ENCODE data around the gene STXBP1.

Gene STXBP1

DNA sequence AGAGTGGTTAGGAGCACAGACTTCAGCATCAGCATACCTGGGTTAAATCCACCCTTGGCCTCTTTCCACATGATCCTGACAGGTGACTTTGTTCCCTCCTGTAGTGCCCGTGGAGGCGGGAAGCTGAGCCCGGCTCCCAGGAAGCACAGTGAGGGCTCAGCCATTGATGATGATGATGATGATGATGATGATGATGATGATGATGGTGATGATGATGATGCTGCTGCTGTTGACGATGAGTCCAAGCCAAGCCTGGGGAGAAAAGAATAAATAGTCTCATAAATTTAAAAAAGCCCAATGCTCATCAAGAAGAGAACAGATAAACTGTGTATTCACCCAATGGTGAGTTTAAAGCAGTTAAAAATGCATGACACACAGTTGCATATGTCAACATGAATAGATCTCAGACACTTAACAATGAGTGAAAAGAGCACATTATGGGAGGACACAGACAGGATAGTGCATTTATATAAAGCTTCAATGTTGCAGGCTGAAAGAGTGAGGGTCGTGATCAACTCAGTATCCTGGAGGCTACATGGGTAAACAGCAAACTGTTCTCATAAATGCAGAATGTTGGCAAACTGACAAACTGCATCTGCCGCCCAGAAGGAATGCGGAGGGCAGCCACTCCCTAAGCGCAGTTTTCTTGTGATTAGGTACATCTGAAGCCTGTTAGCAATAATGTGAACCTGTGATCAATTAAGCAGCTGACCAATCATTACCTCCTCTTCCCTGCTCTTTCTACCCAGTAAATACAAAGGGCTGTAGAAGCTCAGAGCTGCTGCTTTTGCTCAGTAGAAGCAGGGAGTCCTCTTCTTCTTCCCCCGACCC lies 83.0 kb downstream of the STXBP1 start:
- DNase-seq: no peak

DNA sequence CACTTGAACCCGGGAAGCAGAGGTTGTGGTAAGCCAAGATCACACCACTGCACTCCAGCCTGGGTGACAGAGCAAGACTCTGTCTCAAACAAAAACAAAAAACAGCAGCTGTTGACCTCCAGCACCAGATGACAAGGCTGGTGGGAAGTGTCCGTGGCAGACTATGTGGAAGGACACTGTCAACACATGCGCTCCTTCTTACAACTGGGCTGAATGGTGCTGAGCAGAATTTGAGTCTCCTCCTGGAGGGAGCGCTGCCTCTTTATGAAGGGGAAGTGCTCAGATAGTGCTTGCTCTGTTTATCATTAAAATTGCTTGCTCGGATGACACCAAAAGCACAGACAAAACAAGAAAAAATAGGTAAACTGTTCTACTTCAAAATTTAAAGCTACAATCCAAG lies 85.5 kb downstream of the STXBP1 start:
- no peak for DNase-seq

DNA sequence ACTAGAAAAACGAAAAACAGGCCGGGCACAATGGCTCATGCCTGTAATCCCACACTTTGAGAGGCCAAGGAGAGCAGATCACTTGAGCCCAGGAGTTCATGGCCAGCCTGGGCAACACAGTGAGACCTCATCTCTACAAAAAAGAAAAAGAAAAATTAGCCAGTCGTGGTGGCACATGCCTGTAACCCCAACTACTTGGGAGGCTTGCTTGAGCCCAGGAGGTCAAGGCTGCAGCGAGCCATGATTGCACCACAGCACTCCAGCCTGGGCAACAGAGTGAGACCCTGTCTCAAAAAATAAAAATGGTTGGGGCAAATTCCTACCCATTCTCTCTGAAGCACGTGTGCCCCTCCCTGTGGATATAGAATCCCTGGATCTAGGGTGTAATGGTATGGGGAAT lies 86.3 kb downstream of the STXBP1 start:
- no peak for DNase-seq

DNA sequence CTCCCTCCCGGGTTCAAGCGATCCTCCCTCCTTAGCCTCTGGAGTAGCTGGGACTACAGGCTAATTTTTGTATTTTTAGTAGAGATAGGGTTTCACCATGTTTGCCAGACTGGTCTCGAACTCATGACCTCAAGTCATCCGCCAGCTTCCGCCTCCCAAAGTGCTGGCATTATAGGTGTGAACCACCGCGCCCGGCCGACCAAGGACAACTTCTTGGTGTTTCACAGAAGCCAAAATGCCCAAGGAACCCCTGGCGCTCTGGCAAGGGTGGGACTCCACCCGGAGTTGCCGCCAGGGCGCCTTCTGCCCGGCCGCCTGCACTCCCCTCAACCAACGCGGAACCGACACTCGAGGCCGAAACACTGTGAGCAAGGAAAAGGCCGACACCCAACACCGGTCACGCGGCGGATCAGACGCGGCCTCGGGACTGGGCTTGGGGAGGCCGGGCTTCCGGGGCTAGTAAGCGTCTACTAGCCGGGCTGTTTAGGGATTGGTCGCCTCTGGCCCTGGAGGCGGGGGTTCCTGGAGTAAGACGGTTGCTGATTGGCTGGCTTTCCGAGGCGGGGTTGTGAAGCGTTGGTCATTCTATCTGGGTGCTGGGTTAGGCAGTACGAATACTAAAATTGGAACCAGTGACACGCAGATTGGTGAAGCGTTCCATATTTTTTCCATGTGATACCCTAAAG lies 87.1 kb downstream of the STXBP1 start:
- DNase-seq: peak; percentile 90

DNA sequence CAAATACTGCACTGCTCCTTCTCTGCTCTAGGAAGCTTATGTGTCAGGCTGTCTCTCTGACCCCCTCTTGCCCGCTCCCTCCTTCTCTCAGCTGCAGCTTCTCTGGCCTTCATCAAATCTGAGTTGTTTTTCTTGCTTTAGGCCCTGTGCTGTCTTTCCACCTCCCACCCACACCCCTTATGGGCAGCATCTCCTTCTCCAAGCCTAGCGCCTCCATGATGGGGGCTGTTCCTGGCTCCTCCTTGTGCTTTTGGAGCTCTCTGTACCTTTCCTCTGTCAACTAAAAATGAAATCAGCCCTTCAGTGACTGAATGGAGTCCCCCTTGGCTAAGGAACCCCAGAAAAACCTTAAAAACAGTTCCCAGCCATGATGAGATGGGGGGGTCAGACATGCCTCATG lies 88.1 kb downstream of the STXBP1 start:
- DNase-seq: no peak

DNA sequence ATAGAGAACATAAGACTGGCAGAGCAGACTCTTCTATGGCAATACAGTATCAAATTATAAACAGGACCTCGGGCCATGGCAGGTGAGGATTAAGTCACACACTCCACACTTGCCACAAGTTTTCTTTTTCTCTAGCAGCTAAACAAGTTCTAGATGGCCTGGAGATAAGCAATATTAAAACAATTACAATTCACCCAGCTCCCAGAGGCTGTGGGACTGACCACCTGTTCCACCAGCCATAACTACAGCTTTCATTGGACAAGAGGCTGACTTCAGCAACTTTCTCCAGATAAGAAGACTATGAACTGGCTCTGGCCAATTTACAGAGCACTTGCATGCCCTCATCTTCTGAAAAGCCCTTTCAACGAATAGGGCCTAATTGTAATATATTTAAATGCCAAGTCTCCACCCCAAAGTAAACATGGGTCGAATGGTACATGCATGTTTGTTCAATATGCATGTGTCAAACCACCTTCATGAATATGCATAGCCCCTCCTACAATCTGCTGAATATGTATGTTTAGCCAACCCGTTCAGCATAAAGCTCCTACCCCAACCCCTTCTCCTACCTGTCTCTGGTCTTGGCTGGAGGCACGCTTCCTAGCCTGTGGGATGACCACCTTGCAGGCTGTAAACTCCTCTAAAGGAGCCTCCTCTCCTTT lies 88.6 kb downstream of the STXBP1 start:
- DNase-seq: no peak

DNA sequence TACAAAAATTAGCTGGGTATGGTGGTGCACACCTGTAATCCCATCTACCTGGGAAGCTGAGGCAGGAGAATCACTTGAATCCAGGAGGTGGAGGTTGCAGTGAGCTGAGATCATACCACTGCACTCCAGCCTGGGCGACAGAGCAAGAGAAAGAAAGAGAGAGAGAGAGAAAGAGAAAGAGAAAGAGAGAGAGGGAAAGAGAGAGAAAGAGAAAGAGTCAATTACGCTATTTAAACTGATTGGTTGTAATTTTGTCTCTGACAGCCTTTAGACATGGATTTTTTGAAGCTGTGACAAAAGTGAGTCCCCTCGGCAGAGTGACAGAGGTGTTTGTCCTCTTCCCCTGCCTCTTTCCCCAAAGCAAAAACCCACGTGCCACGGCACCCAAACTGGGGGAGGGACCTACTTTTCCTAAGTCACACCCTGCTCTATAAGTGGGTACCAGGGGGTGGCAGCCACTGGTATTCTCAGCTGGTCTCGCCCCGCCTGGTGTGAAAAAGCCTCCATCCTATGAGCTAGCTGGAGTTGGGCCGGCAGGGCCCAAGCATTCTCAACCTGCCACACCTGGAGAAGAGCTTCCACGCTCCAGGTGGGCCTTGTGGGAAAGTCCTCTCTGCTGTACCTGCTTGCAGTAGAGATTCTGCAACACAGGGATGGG lies 91.3 kb downstream of the STXBP1 start:
- DNase-seq: no peak

DNA sequence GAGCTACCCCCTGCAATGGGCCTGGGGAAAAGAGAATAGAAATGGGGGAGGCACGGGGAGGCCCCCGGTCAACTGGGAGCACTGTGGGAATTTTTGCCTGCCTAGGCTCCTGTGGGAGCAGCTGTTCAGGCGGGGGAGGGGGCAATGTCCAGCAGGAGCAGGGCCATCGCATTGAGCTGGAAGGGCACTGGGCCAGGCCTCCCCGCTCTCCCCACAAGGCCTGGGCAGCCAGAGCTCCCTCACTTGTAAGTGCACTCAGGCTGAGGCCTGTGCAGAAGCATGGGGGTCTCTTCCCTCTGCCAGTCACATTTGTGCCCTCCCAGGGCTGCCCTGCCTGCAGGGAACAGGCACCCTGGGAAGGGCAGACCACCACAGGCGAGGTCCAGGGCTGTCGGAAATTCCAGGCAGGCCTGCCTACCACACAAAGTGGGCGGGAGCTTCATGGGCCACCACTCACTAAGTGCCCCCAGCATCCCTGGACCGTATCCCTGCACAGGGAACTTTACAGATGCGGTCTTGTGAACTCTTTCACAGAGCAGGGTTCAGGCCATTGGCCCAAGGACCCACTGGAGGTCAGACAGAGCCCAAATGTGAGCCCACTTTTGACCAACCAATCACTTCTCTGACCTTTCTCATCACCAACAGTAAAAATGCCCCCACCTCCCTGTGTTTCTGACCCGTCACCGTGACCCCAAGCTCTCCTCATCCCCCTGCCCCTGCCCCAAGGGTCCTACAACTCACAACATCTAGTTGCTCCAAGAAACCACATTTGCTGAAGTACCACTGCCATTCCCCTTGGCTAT lies 93.7 kb downstream of the STXBP1 start:
- no peak for DNase-seq

DNA sequence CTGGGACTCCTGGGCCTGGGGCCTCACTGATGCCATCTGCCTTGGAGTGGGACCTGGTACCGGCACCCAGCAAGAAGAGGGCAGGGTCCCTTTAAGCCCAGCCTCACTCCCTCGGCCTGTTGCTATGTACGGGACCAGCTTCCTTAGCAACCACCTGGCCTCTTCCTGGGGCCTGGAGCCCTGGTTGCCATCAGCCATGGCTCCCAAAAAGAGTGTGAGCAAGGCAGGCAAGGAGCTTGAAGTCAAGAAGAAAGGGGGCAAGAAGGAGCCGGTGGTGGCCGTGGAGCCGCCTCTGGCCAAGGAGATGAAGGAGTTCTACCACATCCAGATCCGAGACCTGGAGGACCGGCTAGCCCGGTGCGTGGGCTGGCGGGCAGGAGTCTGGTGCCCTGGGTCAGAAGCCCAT lies 94.8 kb downstream of the STXBP1 start, which contains the start of gene CFAP157:
Gene CFAP157 (plus strand): TSS at position 153 of the 406 bp plus-strand sequence. CDS start 44 bp downstream, at position 197.
- no peak for DNase-seq

DNA sequence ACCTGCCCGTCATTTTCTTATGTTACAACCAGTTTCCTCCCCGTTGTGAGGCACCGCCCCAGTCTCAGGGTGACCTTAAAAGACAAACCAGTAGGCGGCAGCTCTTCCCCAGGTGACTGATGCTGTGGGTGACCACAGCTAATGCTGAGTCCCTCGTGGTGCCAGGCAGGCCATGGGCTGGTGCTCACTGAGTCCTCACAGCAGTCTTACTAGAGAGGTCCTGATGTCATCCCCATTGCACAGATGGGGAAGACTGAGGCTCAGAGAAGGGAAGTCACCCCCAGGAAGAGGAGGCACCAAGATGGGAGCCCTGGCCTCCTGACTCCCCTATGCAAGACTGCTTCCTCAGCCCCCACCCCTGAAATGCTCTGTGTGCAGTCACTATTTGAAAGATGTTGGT lies 95.7 kb downstream of the STXBP1 start:
- DNase-seq: no peak

DNA sequence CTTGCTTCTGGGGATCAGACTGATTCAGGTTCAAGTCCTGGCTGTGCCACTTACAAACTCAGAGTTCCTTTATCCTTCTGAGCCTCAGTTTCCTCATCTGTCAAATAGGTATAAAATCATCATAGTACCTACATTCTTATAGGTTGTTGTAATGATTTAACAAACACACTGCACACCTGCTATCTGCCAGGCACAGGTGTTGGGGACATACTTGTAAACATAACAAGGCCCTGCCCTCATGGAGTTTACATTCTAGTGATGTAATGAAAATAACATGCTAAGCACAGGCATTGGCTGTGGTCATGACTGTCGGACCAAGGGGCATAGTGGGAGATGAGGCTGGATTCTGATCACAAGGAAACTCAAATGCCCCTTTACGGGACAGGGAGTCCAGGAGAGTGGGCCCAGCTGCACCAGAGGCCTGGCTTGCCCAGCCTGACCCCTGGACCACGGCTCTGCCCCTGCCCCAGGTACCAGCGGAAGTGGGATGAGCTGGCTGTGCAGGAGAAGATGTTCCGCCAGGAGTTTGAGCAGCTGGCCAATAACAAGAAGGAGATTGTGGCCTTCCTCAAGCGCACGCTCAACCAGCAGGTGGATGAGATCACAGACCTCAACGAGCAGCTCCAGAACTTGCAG lies 97.0 kb downstream of the STXBP1 start:
- DNase-seq: no peak

DNA sequence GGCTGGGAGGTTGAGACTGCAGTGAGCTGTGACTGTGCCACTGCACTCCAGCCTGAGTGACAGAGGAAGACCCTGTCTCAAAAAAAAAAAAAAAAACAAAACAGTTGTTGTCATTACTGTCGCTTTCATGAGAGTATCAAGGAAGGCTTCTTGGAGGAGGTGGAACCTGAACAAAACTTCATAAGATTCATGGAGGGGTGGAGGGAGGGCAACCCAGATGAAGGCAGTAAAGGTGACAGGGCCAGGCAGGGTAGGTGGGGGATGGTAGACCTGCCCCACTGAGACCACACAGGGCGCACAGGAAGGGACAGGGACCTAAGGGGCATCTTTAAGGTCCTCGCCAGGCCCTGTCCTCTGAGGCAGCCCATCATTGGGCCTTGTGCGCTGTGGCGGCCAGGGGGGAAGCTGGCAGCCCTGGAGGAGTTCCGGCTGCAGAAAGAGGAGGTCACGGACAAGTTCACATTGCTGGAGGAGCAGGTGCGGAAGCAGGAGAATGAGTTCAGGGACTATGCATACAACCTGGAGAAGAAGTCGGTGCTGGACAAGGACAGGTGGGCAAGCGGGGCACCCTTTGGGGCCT lies 98.2 kb downstream of the STXBP1 start:
- no peak for DNase-seq

DNA sequence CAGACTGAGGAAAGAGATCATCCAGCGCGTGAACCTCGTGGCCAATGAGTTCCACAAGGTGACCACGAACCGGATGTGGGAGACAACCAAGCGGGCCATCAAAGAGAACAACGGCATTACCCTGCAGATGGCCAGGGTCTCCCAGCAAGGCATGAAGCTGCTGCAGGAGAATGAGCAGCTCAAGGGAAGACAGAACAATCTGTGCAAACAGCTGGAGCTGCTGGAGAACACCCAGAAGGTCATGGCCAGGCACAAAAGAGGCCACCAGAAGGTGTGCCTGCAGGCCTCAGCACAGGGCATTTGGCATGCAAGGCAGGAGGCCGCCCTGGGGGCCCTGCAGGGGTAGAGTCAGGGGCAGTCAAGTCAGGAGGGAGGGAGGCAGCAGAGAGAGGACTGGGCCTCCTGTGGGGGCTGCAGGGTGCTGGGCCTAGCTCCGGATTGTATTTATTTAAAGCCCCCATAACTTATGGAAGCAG lies 99.2 kb downstream of the STXBP1 start:
- no peak for DNase-seq

DNA sequence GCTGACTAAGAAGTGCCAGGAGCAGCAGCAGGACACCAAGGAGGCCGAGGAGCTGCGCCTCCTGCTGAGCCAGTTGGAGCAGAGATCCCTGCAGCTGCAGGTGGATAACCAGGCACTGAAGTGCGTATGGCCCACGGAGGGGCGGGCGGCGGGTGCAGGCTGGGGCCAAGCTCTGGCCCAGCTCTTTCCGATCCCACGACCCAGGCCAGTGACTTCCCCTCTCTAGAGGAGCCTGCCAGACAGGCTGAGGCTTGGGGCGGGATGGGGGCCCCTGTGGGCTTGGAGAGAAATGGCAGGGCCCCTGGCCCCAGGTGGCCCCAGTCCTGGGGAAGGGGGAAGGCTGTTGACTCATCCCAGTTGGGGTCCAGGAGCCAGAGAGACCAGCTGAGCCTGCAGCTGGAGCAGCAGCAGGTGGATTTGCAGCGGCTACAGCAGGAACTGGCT lies 99.8 kb downstream of the STXBP1 start:
- no peak for DNase-seq

DNA sequence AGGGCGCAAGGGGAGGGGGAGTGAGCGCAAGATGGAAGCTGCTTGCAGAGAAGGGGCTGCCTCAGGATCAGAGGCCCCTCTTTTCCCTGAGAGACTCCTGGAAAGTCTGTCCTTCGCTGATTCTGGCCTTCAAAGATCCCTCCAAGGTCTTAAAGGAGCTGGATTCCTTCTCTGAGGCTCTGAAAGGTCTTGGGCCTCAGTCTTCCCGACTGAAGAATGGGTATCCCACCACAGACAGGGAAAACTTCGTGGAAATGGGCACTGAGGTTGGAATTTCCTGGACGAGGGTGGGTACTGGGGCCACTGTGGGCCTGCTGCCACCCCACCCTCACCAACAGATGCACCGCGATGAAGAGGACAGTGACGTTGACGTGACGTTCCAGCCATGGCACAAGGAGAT lies 100.3 kb downstream of the STXBP1 start:
- DNase-seq: no peak

DNA sequence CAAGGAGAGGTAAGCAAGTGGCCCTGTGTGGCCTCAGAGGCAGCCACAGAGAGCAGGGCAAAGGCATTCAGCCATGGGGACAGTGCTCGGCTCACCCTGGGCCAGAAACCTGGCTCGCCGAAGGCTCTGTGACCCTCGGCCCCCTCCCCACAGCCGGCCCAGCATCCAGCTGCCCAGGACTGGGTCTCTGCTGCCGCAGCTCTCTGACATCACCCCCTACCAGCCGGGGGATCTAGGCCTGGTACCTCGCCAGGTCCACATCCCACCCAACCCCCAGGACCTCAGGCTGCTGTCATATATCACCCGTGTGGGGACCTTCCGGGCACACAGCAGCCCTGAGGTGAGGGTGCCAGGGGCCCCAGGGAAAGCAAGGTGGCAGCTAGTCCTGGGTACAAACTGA lies 100.8 kb downstream of the STXBP1 start:
- no peak for DNase-seq

DNA sequence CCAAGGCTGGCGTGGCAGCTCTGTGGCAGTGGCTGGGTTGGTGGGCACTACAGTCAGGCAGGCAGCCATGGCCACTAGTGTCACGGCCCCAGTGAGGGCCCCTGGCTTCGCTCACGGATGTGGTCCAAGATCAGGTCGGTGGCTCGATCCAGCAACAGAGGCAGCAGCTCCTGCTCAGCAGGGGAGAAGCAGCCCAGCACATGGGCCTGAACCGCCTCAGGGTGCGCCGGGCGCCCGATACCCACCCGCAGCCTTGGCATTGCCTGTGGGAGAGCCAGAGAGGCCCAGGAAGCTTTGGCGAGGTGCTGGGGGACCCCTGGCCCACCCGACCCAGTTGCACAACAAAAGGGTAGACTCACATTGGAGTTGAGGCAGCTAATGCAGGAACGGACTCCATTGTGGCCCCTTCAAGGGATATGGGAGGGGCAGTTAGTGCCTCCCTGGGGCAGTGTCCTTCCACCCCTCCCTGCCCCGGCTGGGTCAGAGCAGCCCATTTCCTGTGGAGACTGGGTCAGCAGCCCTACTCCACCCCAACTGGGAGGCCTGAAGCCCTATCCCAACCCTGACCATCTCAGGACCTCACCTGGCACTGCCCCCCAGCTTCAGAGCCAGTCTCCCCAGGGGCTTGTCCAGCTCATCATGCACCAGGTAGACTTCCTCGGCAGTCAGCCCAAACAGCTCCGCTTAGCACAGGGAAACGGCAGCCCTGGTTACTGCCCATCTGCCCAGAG lies 102.1 kb downstream of the STXBP1 start:
- DNase-seq: no peak

DNA sequence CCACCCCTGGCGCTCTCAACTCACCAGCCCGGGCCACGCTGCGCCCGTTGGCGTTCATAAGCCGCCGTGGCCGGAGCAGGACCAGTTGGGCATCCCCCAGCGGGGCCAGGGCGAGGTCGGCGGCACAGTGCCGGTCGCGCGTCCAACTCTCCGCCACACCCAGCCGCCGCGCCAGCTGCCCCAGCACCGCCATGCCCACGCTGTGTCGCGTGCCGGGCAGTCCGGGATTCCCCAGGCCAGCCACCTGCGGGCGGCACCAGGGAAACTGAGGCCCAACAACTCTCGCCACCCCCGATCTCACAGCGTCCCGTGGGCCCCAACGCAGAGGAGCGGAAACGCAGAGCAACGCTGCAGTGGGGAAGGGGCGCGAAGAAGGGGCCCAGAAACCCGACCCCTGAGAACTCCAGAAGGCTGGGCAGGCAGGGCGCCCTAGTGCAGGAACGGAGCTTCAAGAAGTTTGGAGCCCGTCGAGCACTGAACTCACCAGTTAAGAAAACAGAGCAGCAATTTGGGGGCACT lies 102.9 kb downstream of the STXBP1 start:
- peak; percentile 66 for DNase-seq

DNA sequence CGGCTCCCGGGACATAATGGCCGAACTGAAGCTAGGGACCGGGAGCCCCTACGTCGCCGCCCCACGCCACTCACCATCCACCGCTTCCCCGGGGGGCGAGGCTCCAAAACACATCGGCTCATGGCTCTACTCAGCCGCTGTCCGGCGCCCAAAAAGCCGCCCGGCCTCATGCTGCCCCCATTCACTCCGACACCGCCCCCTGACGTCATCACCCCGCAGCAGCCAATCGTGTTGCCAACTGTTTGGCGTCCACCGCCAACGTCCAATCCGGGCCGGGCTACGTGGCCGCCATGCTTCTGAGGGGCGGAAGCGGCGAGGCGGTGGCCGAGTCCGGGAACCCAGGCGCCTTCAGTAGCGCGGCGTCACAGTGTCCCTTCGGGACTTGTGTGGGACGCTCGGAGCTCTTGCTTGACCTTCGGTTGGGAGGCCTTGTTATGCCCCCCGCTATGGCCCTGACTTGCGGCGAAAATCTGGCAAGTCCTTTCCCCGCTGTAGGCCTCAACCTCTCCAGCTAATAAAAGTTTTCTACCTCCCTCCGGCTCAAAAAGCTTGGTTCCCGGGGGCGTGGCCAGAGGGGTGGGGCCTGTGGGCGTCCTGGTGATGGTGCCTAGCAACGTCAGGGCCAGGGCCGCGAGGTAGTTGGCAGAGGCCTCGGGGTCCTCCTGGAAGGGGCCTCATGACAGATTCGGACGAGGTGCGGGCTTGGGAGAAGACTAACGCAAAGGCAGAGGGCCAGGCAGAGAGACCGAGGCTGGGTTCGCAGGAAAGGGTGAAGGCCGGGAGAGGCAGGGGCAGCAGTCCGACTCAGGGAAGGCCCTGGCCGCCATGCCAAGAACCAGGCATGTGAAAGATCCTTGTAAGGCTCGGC lies 103.6 kb downstream of the STXBP1 start, which contains the start of the genes PTRH1 and TTC16:
Gene PTRH1 (minus strand): TSS at position 194 of the 868 bp plus-strand sequence. CDS start 24 bp downstream, at position 170.
Gene TTC16 (plus strand): TSS at position 610 of the 868 bp plus-strand sequence. CDS start 67 bp downstream, at position 677.
- DNase-seq: peak; percentile 99
